Prostate gland (tissue), 2 donors: Measurements from ENCODE around the gene CEP55.

Experiments used
- POLR2AphosphoS5 ChIP-seq: sonication (generic); formaldehyde crosslinking; IDR thresholded peaks from one replicate; pipeline ENCODE4 v1.6.1; 2017; ENCODE audit warnings: antibody characterized with exemption
- TF ChIP-seq, protein P1 (sequence below), 4 experiments: fragments of 200-600 bp in 2 of 4; fragments of 450-650 bp in 2 of 4; sonication (generic) in 2 of 4; IDR thresholded peaks; 1 replicate in 3 of 4; 2 replicates in 1 of 4; pipeline ENCODE4 v1.5.1; 2016 to 2019; ENCODE audit warnings: antibody characterized with exemption in 4 of 4, mild to moderate bottlenecking in 2 of 4, moderate library complexity in 2 of 4

DNA sequence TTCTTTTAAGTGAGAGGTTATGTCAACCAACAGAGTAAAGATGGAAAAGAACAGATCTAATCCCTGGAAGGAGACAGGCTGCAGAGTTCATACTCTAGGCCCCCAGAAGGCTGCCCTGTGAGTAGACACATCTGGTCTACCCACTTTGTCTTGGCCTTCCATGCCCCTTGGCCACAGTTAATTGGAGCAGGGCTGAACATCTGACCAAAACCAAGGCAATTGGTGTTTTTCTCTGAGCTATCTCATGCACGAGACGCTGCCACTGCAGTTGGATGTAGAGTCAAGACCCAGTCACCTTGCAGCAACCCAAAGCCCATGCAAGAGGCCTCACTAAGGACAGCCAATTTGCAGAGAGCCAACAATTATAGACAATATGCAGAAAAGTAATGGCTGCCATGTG is 23.3 kb upstream of the CEP55 start:
- TF ChIP-seq, protein P1, sequence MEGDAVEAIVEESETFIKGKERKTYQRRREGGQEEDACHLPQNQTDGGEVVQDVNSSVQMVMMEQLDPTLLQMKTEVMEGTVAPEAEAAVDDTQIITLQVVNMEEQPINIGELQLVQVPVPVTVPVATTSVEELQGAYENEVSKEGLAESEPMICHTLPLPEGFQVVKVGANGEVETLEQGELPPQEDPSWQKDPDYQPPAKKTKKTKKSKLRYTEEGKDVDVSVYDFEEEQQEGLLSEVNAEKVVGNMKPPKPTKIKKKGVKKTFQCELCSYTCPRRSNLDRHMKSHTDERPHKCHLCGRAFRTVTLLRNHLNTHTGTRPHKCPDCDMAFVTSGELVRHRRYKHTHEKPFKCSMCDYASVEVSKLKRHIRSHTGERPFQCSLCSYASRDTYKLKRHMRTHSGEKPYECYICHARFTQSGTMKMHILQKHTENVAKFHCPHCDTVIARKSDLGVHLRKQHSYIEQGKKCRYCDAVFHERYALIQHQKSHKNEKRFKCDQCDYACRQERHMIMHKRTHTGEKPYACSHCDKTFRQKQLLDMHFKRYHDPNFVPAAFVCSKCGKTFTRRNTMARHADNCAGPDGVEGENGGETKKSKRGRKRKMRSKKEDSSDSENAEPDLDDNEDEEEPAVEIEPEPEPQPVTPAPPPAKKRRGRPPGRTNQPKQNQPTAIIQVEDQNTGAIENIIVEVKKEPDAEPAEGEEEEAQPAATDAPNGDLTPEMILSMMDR (IDR thresholded peaks at IDR 0.05): no peak
- no peak for TF ChIP-seq POLR2AphosphoS5
